GM15510 (cell line): ENCODE measurements around the gene MDN1.

Experiments used
- POLR2A ChIP-seq: IDR thresholded peaks from 3 replicates; pipeline ENCODE4 v1.6.1; 2011; ENCODE audit warnings: borderline replicate concordance; ENCODE audit not compliant: insufficient read length; ENCODE audit errors: extremely low read depth

MDN1 gene

GRCh38 chr6:89690944-89691324 lies 128.7 kb downstream of the MDN1 start:
- TF ChIP-seq POLR2A: no peak

GRCh38 chr6:89689732-89690131 lies 129.9 kb downstream of the MDN1 start:
- no peak for TF ChIP-seq POLR2A

- no peak for TF ChIP-seq POLR2A
Measured at GRCh38 chr6:89688328-89688727, 131.3 kb downstream of the MDN1 start.

- TF ChIP-seq POLR2A: no peak
Measured at GRCh38 chr6:89685311-89685710, 134.3 kb downstream of the MDN1 start.

- TF ChIP-seq POLR2A: no peak
Measured at GRCh38 chr6:89682991-89683390, 136.6 kb downstream of the MDN1 start.

- TF ChIP-seq POLR2A: no peak
Measured at GRCh38 chr6:89681983-89682564, 137.5 kb downstream of the MDN1 start.

GRCh38 chr6:89680551-89680950 lies 139.0 kb downstream of the MDN1 start:
- no peak for TF ChIP-seq POLR2A

- no peak for TF ChIP-seq POLR2A
Measured at GRCh38 chr6:89680150-89680549, 139.4 kb downstream of the MDN1 start.

GRCh38 chr6:89679215-89680120 lies 140.1 kb downstream of the MDN1 start:
- TF ChIP-seq POLR2A: no peak

- TF ChIP-seq POLR2A: no peak
Measured at GRCh38 chr6:89678531-89678930, 141.1 kb downstream of the MDN1 start.

- no peak for TF ChIP-seq POLR2A
Measured at GRCh38 chr6:89675949-89676748, 143.4 kb downstream of the MDN1 start.

- no peak for TF ChIP-seq POLR2A
Measured at GRCh38 chr6:89670935-89671565, 148.5 kb downstream of the MDN1 start.

- TF ChIP-seq POLR2A: no peak
Measured at GRCh38 chr6:89669002-89669401, 150.6 kb downstream of the MDN1 start.

- TF ChIP-seq POLR2A: no peak
Measured at GRCh38 chr6:89667872-89668556, 151.6 kb downstream of the MDN1 start.

- no peak for TF ChIP-seq POLR2A
Measured at GRCh38 chr6:89662659-89663223, 156.9 kb downstream of the MDN1 start.

- no peak for TF ChIP-seq POLR2A
Measured at GRCh38 chr6:89661559-89661958, 158.0 kb downstream of the MDN1 start.
